ENCODE data around the gene CRKL. TPM values are rescaled to one million over a fixed set of nuclear protein-coding genes. Genes with fewer than 3 reads are reported as not detected.

Gene CRKL
- total and polyA plus RNA-seq, 9 donors = 36.4 to 56.8 (median 45.2) TPM

DNA sequence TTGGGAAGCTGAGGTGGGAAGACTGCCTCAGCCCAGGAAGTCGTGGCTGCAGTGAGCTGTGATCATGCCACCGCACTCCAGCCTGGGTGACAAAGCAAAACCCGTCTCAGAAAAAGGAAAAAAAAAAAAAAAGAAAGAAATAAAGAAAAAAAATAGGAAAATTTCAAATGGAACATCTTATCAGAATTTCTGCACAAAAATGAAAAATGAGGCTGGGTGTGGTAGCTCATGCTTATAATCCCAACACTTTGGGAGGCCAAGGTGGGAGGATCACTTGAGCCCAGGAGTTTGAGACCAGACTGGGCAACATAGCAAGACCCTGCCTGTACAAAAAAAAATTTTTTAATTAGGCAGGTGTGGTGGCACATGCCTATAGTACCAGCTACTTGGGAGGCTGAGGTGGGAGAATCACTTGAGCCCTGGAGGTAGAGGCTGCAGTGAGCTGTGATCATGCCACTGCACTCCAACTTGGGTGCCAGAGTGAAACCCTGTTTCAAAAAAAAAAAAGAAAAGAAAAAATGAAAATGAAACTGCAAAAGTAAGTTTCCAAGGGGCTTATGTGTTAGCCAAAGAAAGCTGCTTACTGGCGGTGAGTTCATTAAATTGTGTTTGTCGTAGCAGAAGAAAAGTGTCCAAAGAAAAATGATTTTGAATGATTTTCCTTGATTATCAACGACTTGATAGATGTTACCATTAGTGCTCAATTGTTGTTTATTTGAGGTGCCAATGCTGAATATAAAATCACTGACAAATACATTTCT is 7.5 kb upstream of the CRKL start:
- Histone ChIP-seq H3K27me3 (ENCODE audit: control insufficient read depth, insufficient read depth, low read length) (no peaks in the 10 kb centered on the region), H3K27ac (ENCODE audit: low read length) (no peak overlapping the region), H3K4me3 (ENCODE audit: low read length) (no peak overlapping the region), H3K9me3 (replicated peaks; ENCODE audit: control insufficient read depth, low read depth, low read length) (no peaks in the 10 kb centered on the region), H3K4me1 (ENCODE audit: control insufficient read depth, insufficient read depth, low read length) (no peaks in the 10 kb centered on the region), H3K36me3 (ENCODE audit: control insufficient read depth, insufficient read depth, low read length) (no peaks in the 10 kb centered on the region)
- no peak for DNase-seq
- WGBS (ENCODE audit: insufficient coverage) = no CpG with 5 or more reads among the region's 6 CpGs

DNA sequence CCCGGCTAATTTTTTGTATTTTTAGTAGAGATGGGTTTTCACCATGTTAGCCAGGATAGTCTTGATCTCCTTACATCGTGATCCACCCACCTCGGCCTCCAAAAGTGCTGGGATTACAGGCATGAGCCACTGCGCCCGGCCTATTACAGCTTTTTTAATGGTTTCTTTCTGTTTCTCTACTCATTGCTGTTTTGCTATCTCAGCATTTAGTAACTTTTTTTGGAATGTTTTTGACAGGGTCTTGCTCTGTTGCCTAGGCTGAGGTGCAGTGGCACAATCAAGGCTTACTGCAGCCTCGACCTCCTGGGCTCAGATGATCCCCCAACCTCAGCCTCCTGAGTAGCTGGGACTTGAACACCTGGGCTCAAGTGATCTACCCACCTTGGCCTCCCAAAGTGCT is 4.7 kb upstream of the CRKL start:
- Histone ChIP-seq H3K27me3 (ENCODE audit: control insufficient read depth, insufficient read depth, low read length) (no peaks in the 10 kb centered on the region), H3K4me1 (ENCODE audit: control insufficient read depth, insufficient read depth, low read length) (peaks cover 4% of the 10 kb centered on the region), H3K36me3 (ENCODE audit: control insufficient read depth, insufficient read depth, low read length) (no peaks in the 10 kb centered on the region), H3K9me3 (replicated peaks; ENCODE audit: control insufficient read depth, low read depth, low read length) (no peaks in the 10 kb centered on the region), H3K4me3 (ENCODE audit: low read length) (no peak overlapping the region), H3K27ac (ENCODE audit: low read length) (no peak overlapping the region)
- WGBS (ENCODE audit: insufficient coverage) = 92% methylated on average over 2 of the region's 6 CpGs
- DNase-seq = no peak

DNA sequence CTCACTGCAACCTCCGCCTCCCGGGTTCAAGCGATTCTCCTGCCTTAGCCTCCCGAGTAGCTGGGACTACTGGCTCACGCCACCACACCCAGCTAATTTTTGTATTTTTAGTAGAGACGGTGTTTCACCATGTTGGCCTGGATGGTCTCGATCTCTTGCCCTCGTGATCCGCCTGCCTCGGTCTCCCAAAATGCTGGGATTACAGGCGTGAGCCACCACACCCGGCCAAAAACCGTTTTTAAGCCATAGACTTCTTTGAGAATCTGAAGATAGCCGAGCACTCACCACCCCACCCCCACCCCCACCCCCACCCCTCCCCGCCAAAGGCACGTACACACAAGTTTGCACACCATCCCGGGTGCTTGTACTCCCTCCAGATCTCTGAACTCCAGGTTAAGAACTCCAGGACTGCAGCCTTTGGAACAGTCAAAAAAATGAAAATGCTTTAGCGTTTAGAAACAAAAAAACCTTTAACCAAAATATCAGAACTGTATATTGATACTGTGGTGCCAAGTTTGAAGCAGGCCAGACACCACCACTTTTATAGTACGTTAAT is 1.5 kb downstream of the CRKL start:
- Histone ChIP-seq H3K36me3 (ENCODE audit: control insufficient read depth, insufficient read depth, low read length) (no peaks in the 10 kb centered on the region), H3K4me1 (ENCODE audit: control insufficient read depth, insufficient read depth, low read length) (peaks cover 11% of the 10 kb centered on the region), H3K27me3 (ENCODE audit: control insufficient read depth, insufficient read depth, low read length) (no peaks in the 10 kb centered on the region), H3K27ac (ENCODE audit: low read length) (no peak overlapping the region), H3K4me3 (ENCODE audit: low read length) (peak overlapping the region; percentile 88), H3K9me3 (replicated peaks; ENCODE audit: control insufficient read depth, low read depth, low read length) (no peaks in the 10 kb centered on the region)
- DNase-seq = no peak
- WGBS (ENCODE audit: insufficient coverage) = 0% methylated on average over 3 of the region's 19 CpGs

- no peaks in the 10 kb centered on the region for H3K9me3 ChIP-seq (replicated peaks; ENCODE audit: control insufficient read depth, low read depth, low read length)
- peaks cover 11% of the 10 kb centered on the region for H3K4me1 ChIP-seq (ENCODE audit: control insufficient read depth, insufficient read depth, low read length)
- peak; percentile 11 for DNase-seq
- no CpG with 5 or more reads among the region's 4 CpGs for WGBS (ENCODE audit: insufficient coverage)
- H3K27me3 ChIP-seq (ENCODE audit: control insufficient read depth, insufficient read depth, low read length) = no peaks in the 10 kb centered on the region
- no peak overlapping the region for H3K27ac ChIP-seq (ENCODE audit: low read length)
- peak overlapping the region; percentile 13 for H3K4me3 ChIP-seq (ENCODE audit: low read length)
- peaks cover 3% of the 10 kb centered on the region for H3K36me3 ChIP-seq (ENCODE audit: control insufficient read depth, insufficient read depth, low read length)
Measured at GRCh38 chr22:20919718-20920117, 2.5 kb downstream of the CRKL start.

DNA sequence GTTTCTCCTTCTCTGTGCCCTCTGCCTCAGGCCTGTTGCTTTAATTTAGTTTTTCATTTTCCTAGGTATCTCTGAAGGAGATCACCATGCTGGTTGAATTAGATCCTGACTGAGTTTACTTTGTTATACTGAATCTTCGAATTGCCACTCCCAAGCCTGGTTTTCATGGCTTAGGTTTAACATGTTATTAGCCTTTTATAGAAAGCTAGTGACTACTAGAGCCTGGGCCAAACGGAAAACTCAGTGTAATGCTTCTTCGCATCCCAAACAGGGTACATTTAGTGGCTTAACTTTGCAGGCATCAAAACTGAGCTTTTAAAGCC is 3.6 kb downstream of the CRKL start:
- no peaks in the 10 kb centered on the region for H3K9me3 ChIP-seq (replicated peaks; ENCODE audit: control insufficient read depth, low read depth, low read length)
- H3K27ac ChIP-seq (ENCODE audit: low read length) = no peak overlapping the region
- H3K27me3 ChIP-seq (ENCODE audit: control insufficient read depth, insufficient read depth, low read length) = no peaks in the 10 kb centered on the region
- 38% methylated on average over 1 of the region's 3 CpGs for WGBS (ENCODE audit: insufficient coverage)
- H3K4me1 ChIP-seq (ENCODE audit: control insufficient read depth, insufficient read depth, low read length) = peaks cover 11% of the 10 kb centered on the region
- H3K36me3 ChIP-seq (ENCODE audit: control insufficient read depth, insufficient read depth, low read length) = peaks cover 4% of the 10 kb centered on the region
- H3K4me3 ChIP-seq (ENCODE audit: low read length) = no peak overlapping the region
- no peak for DNase-seq

GRCh38 chr22:20922141-20922751 is 5.0 kb downstream of the CRKL start:
- 0% methylated on average over 1 of the region's 3 CpGs for WGBS (ENCODE audit: insufficient coverage)
- peaks cover 4% of the 10 kb centered on the region for H3K36me3 ChIP-seq (ENCODE audit: control insufficient read depth, insufficient read depth, low read length)
- H3K27ac ChIP-seq (ENCODE audit: low read length) = no peak overlapping the region
- no peaks in the 10 kb centered on the region for H3K27me3 ChIP-seq (ENCODE audit: control insufficient read depth, insufficient read depth, low read length)
- H3K4me1 ChIP-seq (ENCODE audit: control insufficient read depth, insufficient read depth, low read length) = peaks cover 7% of the 10 kb centered on the region
- H3K9me3 ChIP-seq (replicated peaks; ENCODE audit: control insufficient read depth, low read depth, low read length) = no peaks in the 10 kb centered on the region
- no peak for DNase-seq
- no peak overlapping the region for H3K4me3 ChIP-seq (ENCODE audit: low read length)

GRCh38 chr22:20926243-20926642 is 9.0 kb downstream of the CRKL start:
- Histone ChIP-seq H3K9me3 (replicated peaks; ENCODE audit: control insufficient read depth, low read depth, low read length) (no peaks in the 10 kb centered on the region), H3K4me1 (ENCODE audit: control insufficient read depth, insufficient read depth, low read length) (no peaks in the 10 kb centered on the region), H3K27me3 (ENCODE audit: control insufficient read depth, insufficient read depth, low read length) (no peaks in the 10 kb centered on the region), H3K27ac (ENCODE audit: low read length) (no peak overlapping the region), H3K36me3 (ENCODE audit: control insufficient read depth, insufficient read depth, low read length) (peaks cover 4% of the 10 kb centered on the region), H3K4me3 (ENCODE audit: low read length) (no peak overlapping the region)
- DNase-seq = no peak
- 86% methylated on average over 2 of the region's 2 CpGs for WGBS (ENCODE audit: insufficient coverage)

DNA sequence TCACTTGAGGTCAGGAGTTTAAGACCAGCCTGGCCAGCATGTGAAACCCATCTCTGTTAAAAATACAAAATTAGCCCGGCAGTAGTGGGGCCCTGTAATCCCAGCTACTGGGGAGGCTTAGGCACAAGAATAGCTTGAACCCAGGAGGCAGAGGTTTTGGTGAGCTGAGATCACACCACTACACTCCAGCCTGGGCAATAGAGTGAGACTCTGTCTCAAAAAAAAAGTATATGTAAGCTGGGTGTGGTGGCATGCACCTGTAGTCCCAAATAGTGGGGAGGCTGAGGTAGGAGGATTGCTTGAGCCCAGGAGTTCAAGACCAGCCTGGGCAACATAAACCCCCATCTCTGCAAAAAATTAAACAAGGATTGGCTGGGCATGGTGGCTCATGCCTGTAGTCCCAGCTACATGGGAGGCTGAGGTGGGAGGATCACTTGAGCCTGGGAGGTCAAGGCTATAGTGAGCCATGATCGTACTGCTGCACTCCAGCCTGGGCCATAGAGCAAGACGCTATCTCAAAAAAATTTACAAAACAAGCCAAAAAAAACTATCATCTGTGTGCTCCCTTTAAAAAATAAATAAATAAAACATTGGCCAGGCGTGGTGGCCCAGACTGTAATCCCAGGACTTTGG is 10.8 kb downstream of the CRKL start:
- no peak for DNase-seq
- Histone ChIP-seq H3K36me3 (ENCODE audit: control insufficient read depth, insufficient read depth, low read length) (peaks cover 4% of the 10 kb centered on the region), H3K27me3 (ENCODE audit: control insufficient read depth, insufficient read depth, low read length) (no peaks in the 10 kb centered on the region), H3K4me1 (ENCODE audit: control insufficient read depth, insufficient read depth, low read length) (no peaks in the 10 kb centered on the region), H3K4me3 (ENCODE audit: low read length) (no peak overlapping the region), H3K27ac (ENCODE audit: low read length) (no peak overlapping the region), H3K9me3 (replicated peaks; ENCODE audit: control insufficient read depth, low read depth, low read length) (no peaks in the 10 kb centered on the region)
- WGBS (ENCODE audit: insufficient coverage) = no CpG with 5 or more reads among the region's 4 CpGs

DNA sequence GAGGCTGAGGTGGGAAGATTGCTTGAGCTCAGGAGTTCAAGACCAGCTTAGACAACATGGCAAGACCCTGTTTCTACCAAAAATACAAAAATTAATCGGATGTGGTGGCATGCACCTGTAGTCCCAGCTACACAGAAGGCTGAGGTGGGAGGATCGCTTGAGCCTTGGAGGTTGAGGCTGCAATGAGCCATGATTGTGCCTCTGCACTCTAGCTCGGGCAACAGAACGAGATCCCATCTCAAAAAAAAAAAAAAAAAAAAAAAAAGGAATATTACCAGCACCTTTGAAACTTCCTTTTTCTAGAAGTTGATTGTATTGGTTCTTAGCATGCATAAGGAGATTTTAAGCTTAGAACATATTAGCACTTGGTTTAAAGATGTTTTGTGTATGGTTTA is 11.4 kb downstream of the CRKL start:
- Histone ChIP-seq H3K27me3 (ENCODE audit: control insufficient read depth, insufficient read depth, low read length) (no peaks in the 10 kb centered on the region), H3K9me3 (replicated peaks; ENCODE audit: control insufficient read depth, low read depth, low read length) (no peaks in the 10 kb centered on the region), H3K4me1 (ENCODE audit: control insufficient read depth, insufficient read depth, low read length) (no peaks in the 10 kb centered on the region), H3K4me3 (ENCODE audit: low read length) (no peak overlapping the region), H3K27ac (ENCODE audit: low read length) (no peak overlapping the region), H3K36me3 (ENCODE audit: control insufficient read depth, insufficient read depth, low read length) (peaks cover 4% of the 10 kb centered on the region)
- DNase-seq = no peak
- WGBS (ENCODE audit: insufficient coverage) = no CpG with 5 or more reads among the region's 4 CpGs

DNA sequence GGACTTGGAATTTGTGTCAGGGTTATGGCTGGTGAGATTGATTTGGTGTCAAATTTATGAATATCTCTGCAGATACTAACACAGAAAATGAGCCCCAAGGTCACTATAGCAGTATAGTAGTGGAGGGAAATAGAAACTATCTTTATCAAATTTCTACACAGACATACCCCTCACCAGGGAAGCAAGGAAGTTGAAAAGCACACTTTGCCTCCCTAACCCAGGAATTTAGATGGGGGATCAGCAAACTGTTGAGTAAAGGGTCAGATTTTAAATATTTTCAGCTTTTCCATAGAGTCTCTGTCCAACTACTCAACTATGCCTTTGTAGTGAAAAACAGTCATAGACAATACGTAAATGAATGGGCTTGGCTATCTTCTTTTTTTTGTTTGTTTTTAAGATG is 12.8 kb downstream of the CRKL start:
- Histone ChIP-seq H3K9me3 (replicated peaks; ENCODE audit: control insufficient read depth, low read depth, low read length) (no peaks in the 10 kb centered on the region), H3K27ac (ENCODE audit: low read length) (no peak overlapping the region), H3K36me3 (ENCODE audit: control insufficient read depth, insufficient read depth, low read length) (peaks cover 10% of the 10 kb centered on the region), H3K27me3 (ENCODE audit: control insufficient read depth, insufficient read depth, low read length) (no peaks in the 10 kb centered on the region), H3K4me1 (ENCODE audit: control insufficient read depth, insufficient read depth, low read length) (no peaks in the 10 kb centered on the region), H3K4me3 (ENCODE audit: low read length) (no peak overlapping the region)
- no CpG with 5 or more reads among the region's 1 CpG for WGBS (ENCODE audit: insufficient coverage)
- no peak for DNase-seq

Measured in muscle of leg (tissue), 11 donors.